ENCODE measurements around the gene BCAP29.
"Not testable (repeated sequence)": the region's sequence is repeated elsewhere in the genome, so short reads cannot be mapped to it uniquely, and the experiment has no call there.

BCAP29 gene

DNA sequence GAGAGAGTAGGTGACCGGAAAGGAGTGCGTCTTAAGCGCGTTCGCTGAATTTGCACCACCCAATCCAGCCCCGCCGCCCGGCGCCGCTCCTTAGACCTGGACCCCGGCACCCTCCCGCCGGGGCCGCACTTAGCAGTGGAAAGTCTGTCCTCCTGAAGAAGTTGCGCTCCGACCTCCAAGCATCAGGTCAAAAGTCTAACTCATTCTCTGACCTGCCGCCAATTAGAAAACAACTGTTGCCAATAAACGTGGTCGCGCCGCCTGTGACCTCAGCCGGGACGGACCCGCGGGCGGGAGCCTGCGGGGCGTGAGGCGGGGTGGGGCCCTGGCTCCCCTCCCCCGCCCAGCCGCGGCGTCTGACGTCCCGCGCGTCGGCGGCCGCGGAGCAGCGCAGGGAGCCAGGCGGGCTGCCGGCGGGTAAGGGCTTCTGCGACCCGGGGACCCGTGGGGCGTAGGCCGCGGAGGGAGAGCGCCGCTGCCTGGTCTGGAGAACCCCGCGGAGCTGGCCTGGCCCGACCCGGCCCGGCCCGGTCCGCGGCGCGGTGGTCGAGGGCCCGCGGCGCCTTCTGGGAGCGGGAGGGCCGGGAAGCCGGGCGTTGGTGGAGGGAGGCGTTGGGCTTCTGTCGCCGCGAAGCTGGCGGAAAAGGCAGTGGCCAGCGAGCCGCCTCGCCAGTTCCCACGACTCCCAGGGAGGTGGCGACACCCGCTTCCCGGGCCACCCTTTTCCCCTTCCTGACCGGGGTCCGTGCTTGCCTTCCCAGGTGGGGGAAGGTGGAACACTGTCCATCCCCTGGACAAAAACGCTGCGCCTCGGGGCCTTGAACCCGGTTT is at the start of gene BCAP29:
Gene BCAP29 (plus strand): TSS at position 362 of the 831 bp plus-strand sequence. CDS start 527 bp downstream, outside the sequence.
- peak; percentile 64 for DNase-seq

DNA sequence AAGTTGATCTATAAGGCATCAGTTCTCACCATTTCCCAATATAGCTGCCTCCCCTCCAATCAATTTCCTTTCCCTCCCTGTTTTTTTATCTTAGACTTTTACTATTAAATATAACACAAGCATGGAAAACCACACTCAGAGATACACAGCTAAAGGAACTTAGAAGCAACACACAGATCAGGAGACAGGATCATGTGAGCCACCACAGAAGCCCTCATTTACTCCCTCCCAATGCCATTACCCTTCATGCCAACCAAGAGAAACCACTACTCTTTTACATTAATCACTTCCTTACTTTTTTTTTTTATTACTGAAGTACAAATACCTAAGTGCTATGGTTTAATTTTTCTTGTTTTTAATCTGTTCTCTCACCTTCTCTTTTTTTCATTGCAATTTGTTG is 49.3 kb upstream of the BCAP29 start:
- no peak for DNase-seq

- DNase-seq = no peak
Measured at GRCh38 chr7:107534139-107534538, 45.9 kb upstream of the BCAP29 start.

DNA sequence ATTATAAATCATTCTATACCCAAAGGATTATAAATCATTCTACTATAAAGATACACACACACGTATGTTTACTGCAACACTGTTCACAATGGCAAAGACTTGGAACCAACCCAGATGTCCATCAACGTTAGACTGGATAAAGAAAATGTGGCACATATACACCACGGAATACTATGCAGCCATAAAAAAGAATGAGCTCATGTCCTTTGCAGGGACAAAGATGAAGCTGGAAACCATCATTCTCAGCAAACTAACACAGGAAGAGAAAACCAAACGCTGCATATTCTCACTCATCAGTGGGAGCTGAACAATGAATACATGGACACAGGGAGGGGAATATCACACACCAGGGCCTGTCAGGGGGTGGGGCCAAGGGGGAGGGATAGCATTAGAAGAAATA is 42.8 kb upstream of the BCAP29 start:
- not testable (repeated sequence) for DNase-seq

DNA sequence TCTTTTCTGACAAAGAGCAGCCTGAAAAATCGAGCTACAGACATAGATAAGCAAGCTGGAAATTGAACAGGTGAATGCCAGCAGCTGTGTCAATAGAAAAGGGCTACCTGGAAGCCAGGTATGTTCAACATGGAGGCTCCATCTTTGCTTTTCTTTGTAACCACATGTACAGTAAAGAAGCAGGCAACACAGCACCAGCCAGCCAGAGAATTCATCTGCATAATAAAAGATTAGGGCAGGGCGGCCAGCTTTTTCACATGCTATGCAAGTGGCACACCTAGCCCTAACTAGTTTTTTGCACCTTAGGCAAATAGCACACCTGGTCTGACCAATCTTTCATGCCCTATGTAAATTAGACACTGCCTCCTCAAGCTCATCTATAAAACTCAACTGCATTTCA is 42.0 kb upstream of the BCAP29 start:
- peak; percentile 87 for DNase-seq

- no peak for DNase-seq
Measured at GRCh38 chr7:107543338-107543993, 36.6 kb upstream of the BCAP29 start.

GRCh38 chr7:107544848-107545591 is 35.0 kb upstream of the BCAP29 start:
- no peak for DNase-seq

DNA sequence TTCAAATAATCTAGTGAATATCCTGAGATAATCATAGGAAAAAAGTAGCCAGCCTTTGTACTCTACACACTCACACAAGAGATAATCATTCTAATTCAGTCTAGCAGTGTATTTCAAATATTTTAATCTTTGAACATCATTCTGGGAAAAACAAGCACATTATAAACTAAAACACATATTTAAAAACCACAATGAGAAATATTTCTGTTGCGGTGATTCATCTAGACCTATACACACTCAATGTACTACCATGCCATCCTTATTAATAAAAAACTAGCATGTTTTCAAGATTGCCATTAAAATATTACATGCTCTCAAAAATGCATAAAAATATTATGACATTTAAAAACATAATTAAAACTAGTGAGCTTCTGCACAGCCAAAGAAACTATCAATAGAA is 28.1 kb upstream of the BCAP29 start:
- no peak for DNase-seq

GRCh38 chr7:107555893-107556292 is 24.2 kb upstream of the BCAP29 start:
- no peak for DNase-seq

DNA sequence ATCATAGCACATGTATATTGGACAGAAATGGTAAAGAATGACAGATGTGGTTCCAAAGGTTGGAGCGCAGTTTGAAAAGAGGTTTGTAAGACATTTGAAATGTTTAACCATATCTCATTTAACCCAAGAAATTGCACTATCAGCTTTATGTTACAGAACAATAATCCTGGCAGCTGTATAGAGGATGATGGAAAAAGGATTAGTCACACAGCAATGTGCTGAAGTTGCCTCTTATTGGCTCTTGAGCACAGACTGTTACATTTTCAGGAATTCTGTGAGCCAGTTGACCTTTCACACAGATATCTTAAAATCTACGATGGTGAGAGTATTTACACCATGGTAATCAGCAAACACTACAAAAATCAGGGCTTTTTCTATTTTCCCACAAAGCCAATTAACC is 20.2 kb upstream of the BCAP29 start:
- no peak for DNase-seq

- no peak for DNase-seq
Measured at GRCh38 chr7:107560898-107561516, 19.0 kb upstream of the BCAP29 start.

GRCh38 chr7:107563081-107563774 is 16.8 kb upstream of the BCAP29 start:
- DNase-seq = no peak

DNA sequence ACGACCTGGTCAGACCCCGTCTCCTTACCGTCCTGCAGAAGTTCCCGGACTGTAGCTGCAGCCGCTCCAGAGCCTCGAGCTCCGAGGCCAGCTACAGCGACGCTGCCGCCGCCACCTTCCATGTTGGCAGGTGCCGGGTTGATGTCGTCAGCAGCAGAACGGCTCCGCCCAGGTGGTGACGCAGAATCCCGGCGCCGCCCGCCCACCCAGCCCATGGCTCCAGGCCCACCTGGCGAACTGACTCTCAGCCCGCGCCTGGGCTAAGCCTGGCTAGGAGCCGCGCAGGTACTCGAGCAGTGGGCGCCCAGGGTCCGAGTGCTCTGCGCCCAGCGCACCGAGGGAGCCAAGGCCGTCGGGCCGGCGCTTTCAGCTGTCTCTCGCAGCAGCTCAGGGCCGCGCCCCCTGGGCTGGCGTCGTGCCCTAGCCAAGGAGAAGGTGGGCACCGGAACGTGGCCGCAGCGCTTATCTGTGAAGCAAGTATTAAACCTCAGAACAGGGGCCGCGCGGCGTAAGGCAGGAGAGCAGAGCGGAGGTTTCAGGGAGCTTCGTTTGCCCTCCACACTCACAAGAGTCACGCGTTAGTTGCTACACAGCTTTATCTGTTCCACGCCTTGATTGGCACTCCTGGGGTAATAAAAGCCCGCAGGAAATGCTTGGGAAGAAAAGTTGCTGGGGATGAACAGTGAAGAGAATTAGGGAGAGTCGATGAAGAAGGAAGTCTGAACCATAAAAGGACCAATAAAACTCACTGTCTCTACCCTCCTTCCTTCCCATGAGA is 16.1 kb upstream of the BCAP29 start, which contains the start of the genes COG5 and DUS4L:
Gene COG5 (minus strand): TSS at position 146 of the 778 bp plus-strand sequence. CDS start 24 bp downstream, at position 122.
Gene DUS4L (plus strand): TSS at position 197 of the 778 bp plus-strand sequence. CDS start 3,100 bp downstream, outside the sequence.
- DNase-seq = peak; percentile 71

DNA sequence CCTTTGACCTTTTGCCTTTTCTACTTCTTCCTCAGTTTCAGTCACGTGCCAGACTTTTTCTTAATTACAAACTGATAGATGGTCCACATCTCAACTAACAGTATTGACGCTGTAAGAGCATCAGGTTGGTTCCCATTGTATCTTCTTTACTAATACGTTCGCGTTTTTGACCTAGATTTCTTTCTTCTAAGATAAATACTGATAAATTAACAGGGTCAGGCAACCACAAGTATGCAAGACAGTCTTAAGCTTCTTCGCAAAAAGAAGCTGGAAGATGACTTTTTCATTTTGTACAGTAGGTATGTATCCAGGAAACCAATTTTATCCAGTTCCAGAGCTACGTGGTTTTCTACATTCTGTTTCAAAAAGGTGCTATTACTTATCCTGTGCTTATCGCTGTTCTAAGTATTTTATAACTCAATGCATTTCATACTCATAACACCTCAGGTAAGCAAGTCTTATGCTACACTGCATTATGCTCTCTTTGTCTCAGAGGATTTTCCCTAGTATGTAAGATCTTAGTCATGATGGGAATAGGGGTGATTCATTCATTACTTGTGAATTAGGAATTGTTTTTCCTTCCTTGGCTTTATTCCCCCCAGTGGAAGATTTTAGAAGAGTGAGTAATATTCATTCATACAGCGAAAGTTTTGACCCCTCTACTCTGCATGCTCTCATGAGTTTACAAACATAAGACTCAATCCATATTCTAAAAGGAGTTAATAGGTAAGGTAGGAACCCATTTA is 15.3 kb upstream of the BCAP29 start:
- no peak for DNase-seq

DNA sequence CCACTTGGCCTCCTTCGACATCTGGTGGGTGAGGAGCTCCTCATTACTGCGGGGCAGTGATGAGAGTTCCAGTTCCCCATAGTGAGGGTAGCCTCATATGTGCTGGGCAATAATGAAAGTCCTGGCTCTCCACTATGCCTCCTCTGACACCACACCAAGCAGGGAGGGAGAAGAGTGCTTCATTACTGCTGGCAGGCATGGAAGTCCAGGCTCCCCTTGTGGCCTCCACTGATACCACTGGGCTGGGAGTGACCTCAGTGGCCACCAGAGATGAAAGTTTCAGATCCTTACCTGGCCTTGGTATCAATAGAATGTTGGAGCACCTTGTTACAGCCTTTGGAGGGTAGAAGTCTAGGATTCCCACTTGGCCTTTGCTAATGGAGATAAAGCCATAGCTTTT is 9.7 kb upstream of the BCAP29 start:
- DNase-seq = no peak

DNA sequence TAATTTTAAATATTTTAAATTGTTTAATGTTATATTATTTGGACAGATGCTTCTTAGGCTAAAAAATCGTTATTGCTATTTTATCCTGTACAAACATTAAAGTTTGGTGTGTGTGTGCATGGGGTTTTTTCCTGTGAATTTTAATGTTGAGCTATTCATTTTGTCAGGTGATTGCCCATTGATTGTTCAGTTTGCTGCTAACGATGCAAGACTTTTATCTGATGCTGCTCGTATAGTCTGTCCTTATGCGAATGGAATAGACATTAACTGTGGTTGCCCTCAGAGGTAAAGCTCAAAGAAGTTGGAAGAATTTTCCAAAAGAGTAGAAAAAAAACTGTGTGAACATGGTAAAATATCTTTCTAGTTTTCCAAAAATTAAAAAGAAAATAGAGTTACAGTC is 6.5 kb upstream of the BCAP29 start:
- DNase-seq = no peak

DNA sequence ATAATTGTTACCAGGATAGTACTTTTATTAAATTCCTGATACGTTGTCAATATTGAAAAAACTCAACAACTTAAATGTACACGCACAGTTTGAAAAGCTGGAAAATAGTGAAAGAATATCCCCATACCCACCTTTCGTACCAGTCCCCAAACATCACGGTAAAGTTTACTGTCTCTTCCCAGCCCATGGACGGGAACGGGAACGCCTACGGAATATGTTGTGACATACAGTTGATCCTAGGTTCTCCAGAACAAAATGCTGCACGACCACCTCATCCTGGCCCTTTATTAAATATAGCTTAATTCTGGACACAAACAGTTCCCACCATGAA is 527 bp upstream of the BCAP29 start:
- no peak for DNase-seq

GRCh38 chr7:107580716-107581383 is 804 bp downstream of the BCAP29 start:
- DNase-seq = no peak

DNA sequence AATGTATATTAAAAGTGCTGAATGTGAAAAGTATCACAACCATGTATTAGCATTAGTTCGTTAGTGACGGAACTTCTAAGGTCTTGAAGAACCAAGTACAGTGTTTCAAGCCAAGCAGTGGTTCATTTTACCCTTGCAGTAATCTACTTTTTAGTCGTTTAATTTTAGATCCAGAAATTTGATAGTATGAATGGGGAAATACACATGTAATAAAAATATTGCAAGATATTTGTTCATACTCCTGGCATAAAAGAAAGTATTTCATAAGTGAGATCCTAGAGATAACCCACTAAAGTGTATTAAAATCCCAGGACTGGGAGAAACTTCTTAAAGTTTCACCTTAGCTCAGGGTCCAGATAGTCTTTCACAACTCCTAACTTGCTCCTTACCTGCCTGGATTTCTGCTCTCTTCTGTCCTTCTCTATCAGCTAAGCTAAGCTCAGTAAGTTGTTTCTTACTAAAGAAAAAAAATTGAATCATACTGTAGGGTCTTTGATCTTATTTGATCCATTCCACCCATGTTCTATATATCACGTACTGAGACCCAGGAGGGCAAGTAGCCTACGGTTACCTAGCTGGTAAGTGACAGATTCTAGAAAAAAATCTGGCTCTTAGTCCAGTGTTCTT is 1.5 kb downstream of the BCAP29 start:
- no peak for DNase-seq

DNA sequence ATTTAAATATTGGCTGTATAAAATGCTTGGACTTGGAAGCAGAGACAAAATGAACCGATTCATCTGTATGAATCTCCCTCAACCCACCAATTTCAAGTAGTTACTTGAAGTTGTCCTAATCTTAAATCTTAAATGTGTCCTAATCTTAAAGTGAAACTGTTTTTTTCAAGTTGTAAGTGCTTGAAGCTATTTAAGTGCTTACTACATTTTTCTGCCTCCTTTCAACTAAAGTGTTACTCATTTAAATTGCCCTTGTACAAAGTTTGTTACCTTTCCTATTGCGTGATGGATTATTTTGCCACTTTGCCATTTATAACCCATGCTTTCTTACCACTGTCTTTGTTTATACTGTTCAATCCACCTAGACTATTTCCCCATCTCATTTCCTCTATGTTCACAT is 2.8 kb downstream of the BCAP29 start:
- no peak for DNase-seq

Data from NCI-H2029 (cell line).